ENCODE measurements around the gene RNU1-1. TPM values are rescaled to one million over a fixed set of nuclear protein-coding genes. Genes with fewer than 3 reads are reported as not detected.
"Not testable (repeated sequence)": the region's sequence is repeated elsewhere in the genome, so short reads cannot be mapped to it uniquely, and the experiment has no call there.

The RNU1-1 gene
- total RNA-seq, 8 experiments from 2014 or later, result 2,521 to 14,174 (median 6,483) TPM

- no CpG with 5 or more reads among the region's 108 CpGs for WGBS, 10 experiments
- peak; percentile 91 to 97 (median 93) for ATAC-seq (replicated peaks in 6 of 8)
- peaks cover 10 to 12% of the 10 kb centered on the region in 2 donors for H3K4me1 ChIP-seq (replicated peaks in 1 of 2)
- peak overlapping the region; percentile 86 to 91 for H3K27ac ChIP-seq
- H3K4me3 ChIP-seq, result peak overlapping the region; percentile 49 to 66 (median 54)
- in situ Hi-C loops (cut with MboI; ENCODE audit: low pct_unique_long_range_greater_than_20kb in 2 of 9, low sequenced_read_pairs in 9 of 9, unreplicated experiment in 9 of 9), result no loop called here
These were observed 15.3 kb downstream of the RNU1-1 start for GRCh38 chr1:16498573-16499413.

- ATAC-seq (replicated peaks in 6 of 8); in situ Hi-C loops (cut with MboI; ENCODE audit: low pct_unique_long_range_greater_than_20kb in 2 of 9, low sequenced_read_pairs in 9 of 9, unreplicated experiment in 9 of 9): not testable (repeated sequence)
- Histone ChIP-seq H3K4me3 (peak overlapping the region; percentile 49 to 66 (median 54)), H3K27ac (peak overlapping the region in 1 of 2 donors; percentile 91), H3K4me1 (replicated peaks in 1 of 2) (peaks cover 14 to 17% of the 10 kb centered on the region in 2 donors)
- 0 to 33% methylated on average over 1 to 3 of the region's 10 CpGs; no CpG with 5 or more reads in 8 of the 10 experiments for WGBS, 10 experiments
These were observed 16.0 kb downstream of the RNU1-1 start for GRCh38 chr1:16498047-16498446.

- peaks cover 20 to 22% of the 10 kb centered on the region in 2 donors for H3K4me1 ChIP-seq (replicated peaks in 1 of 2)
- H3K27ac ChIP-seq; H3K4me3 ChIP-seq; in situ Hi-C loops (cut with MboI; ENCODE audit: low pct_unique_long_range_greater_than_20kb in 2 of 9, low sequenced_read_pairs in 9 of 9, unreplicated experiment in 9 of 9); ATAC-seq (replicated peaks in 6 of 8): not testable (repeated sequence)
- WGBS, 10 experiments, result 60 to 100% (median 89%) methylated on average over 1 to 5 of the region's 5 CpGs; no CpG with 5 or more reads in 3 of the 10 experiments
These were observed 16.6 kb downstream of the RNU1-1 start for GRCh38 chr1:16497474-16497904.

GRCh38 chr1:16493731-16494130, 20.4 kb downstream of the RNU1-1 start:
- ATAC-seq (replicated peaks in 6 of 8); H3K4me3 ChIP-seq; H3K27ac ChIP-seq; in situ Hi-C loops (cut with MboI; ENCODE audit: low pct_unique_long_range_greater_than_20kb in 2 of 9, low sequenced_read_pairs in 9 of 9, unreplicated experiment in 9 of 9): not testable (repeated sequence)
- H3K4me1 ChIP-seq (replicated peaks in 1 of 2), result peaks cover 19 to 27% of the 10 kb centered on the region in 2 donors
- 82 to 100% (median 93%) methylated on average over 1 to 8 of the region's 9 CpGs; no CpG with 5 or more reads in 7 of the 10 experiments for whole genome bisulfite sequencing, 10 experiments

- in situ Hi-C loops (cut with MboI; ENCODE audit: low pct_unique_long_range_greater_than_20kb in 2 of 9, low sequenced_read_pairs in 9 of 9, unreplicated experiment in 9 of 9); H3K4me3 ChIP-seq: not testable (repeated sequence)
- H3K27ac ChIP-seq, result peak overlapping the region in 1 of 2 donors; percentile 56
- 38 to 100% (median 64%) methylated on average over 1 to 7 of the region's 7 CpGs; no CpG with 5 or more reads in 1 of the 10 experiments for WGBS, 10 experiments
- ATAC-seq (replicated peaks in 6 of 8), result peak; percentile 19 to 93 (median 84)
- peaks cover 15 to 25% of the 10 kb centered on the region in 2 donors for H3K4me1 ChIP-seq (replicated peaks in 1 of 2)
These were observed 21.1 kb downstream of the RNU1-1 start for GRCh38 chr1:16492937-16493336.

GRCh38 chr1:16491056-16491675, 22.9 kb downstream of the RNU1-1 start:
- in situ Hi-C loops (cut with MboI; ENCODE audit: low pct_unique_long_range_greater_than_20kb in 2 of 9, low sequenced_read_pairs in 9 of 9, unreplicated experiment in 9 of 9), result no loop called here
- peak in 4 of 8 experiments; percentile 16 to 24 (median 20) for ATAC-seq (replicated peaks in 6 of 8)
- H3K4me3 ChIP-seq, result no peak overlapping the region
- H3K27ac ChIP-seq, result peak overlapping the region in 1 of 2 donors; percentile 59
- peaks cover 14 to 25% of the 10 kb centered on the region in 2 donors for H3K4me1 ChIP-seq (replicated peaks in 1 of 2)
- 57 to 93% (median 60%) methylated on average over 1 to 4 of the region's 9 CpGs; no CpG with 5 or more reads in 6 of the 10 experiments for WGBS, 10 experiments

- H3K4me1 ChIP-seq (replicated peaks in 1 of 2), result peaks cover 14 to 25% of the 10 kb centered on the region in 2 donors
- in situ Hi-C loops (cut with MboI; ENCODE audit: low pct_unique_long_range_greater_than_20kb in 2 of 9, low sequenced_read_pairs in 9 of 9, unreplicated experiment in 9 of 9); ATAC-seq (replicated peaks in 6 of 8); H3K4me3 ChIP-seq; H3K27ac ChIP-seq: not testable (repeated sequence)
- WGBS, 10 experiments, result 83 to 100% (median 91%) methylated on average over 1 to 7 of the region's 9 CpGs; no CpG with 5 or more reads in 1 of the 10 experiments
These were observed 24.7 kb downstream of the RNU1-1 start for GRCh38 chr1:16489195-16489880.

GRCh38 chr1:16487011-16487410, 27.1 kb downstream of the RNU1-1 start:
- peaks cover 5 to 12% of the 10 kb centered on the region in 2 donors for H3K4me1 ChIP-seq (replicated peaks in 1 of 2)
- in situ Hi-C loops (cut with MboI; ENCODE audit: low pct_unique_long_range_greater_than_20kb in 2 of 9, low sequenced_read_pairs in 9 of 9, unreplicated experiment in 9 of 9); H3K4me3 ChIP-seq; H3K27ac ChIP-seq; ATAC-seq (replicated peaks in 6 of 8): not testable (repeated sequence)

- in situ Hi-C loops (cut with MboI; ENCODE audit: low pct_unique_long_range_greater_than_20kb in 2 of 9, low sequenced_read_pairs in 9 of 9, unreplicated experiment in 9 of 9); H3K4me1 ChIP-seq (replicated peaks in 1 of 2); H3K4me3 ChIP-seq; H3K27ac ChIP-seq; ATAC-seq (replicated peaks in 6 of 8): not testable (repeated sequence)
- 80 to 100% (median 98%) methylated on average over 1 to 4 of the region's 8 CpGs; no CpG with 5 or more reads in 6 of the 10 experiments for WGBS, 10 experiments
These were observed 27.8 kb downstream of the RNU1-1 start for GRCh38 chr1:16486316-16486715.

- H3K4me1 ChIP-seq (replicated peaks in 1 of 2), result no peaks in the 10 kb centered on the region
- WGBS, 10 experiments, result 72 to 100% (median 86%) methylated on average over 1 to 6 of the region's 6 CpGs; no CpG with 5 or more reads in 5 of the 10 experiments
- in situ Hi-C loops (cut with MboI; ENCODE audit: low pct_unique_long_range_greater_than_20kb in 2 of 9, low sequenced_read_pairs in 9 of 9, unreplicated experiment in 9 of 9), result no loop called here
- no peak overlapping the region for H3K27ac ChIP-seq
- peak in 2 of 8 experiments; percentile 10 to 16 for ATAC-seq (replicated peaks in 6 of 8)
- H3K4me3 ChIP-seq, result no peak overlapping the region
These were observed 29.2 kb downstream of the RNU1-1 start for GRCh38 chr1:16484931-16485330.

- in situ Hi-C loops (cut with MboI; ENCODE audit: low pct_unique_long_range_greater_than_20kb in 2 of 9, low sequenced_read_pairs in 9 of 9, unreplicated experiment in 9 of 9), result no loop called here
- Histone ChIP-seq H3K27ac (no peak overlapping the region), H3K4me1 (replicated peaks in 1 of 2) (no peaks in the 10 kb centered on the region), H3K4me3 (no peak overlapping the region)
- WGBS, 10 experiments, result 80 to 100% (median 100%) methylated on average over 2 to 3 of the region's 8 CpGs; no CpG with 5 or more reads in 6 of the 10 experiments
- ATAC-seq (replicated peaks in 6 of 8), result peak in 2 of 8 experiments; percentile 9 to 19
These were observed 29.6 kb downstream of the RNU1-1 start for GRCh38 chr1:16484501-16484835.

- no CpG with 5 or more reads among the region's 45 CpGs for whole genome bisulfite sequencing, 10 experiments
- peak in 4 of 8 experiments; percentile 9 to 43 (median 34) for ATAC-seq (replicated peaks in 6 of 8)
- H3K4me1 ChIP-seq (replicated peaks in 1 of 2); in situ Hi-C loops (cut with MboI; ENCODE audit: low pct_unique_long_range_greater_than_20kb in 2 of 9, low sequenced_read_pairs in 9 of 9, unreplicated experiment in 9 of 9); H3K27ac ChIP-seq; H3K4me3 ChIP-seq: not testable (repeated sequence)
These were observed 30.2 kb downstream of the RNU1-1 start for GRCh38 chr1:16483639-16484500.
